Karpas-422 (cell line): ENCODE data around the gene FBXW9. TPM values are rescaled to one million over a fixed set of nuclear protein-coding genes. Genes with fewer than 3 reads are reported as not detected.

ENCODE experiments used
- DNase-seq: peaks from one replicate; pipeline ENCODE4 v3.0.0-alpha.2; 2015
- H2AFZ ChIP-seq: fragments of 200-600 bp; sonication (generic); 2 replicates; pipeline ENCODE4 v1.6.1; 2014; ENCODE audit warnings: antibody characterized with exemption, low read length, mixed read lengths
- H3K27ac ChIP-seq: fragments of 200-600 bp; sonication (generic); 2 replicates; pipeline ENCODE4 v1.5.1; 2014; ENCODE audit warnings: mild to moderate bottlenecking, low read length, moderate library complexity
- H3K27me3 ChIP-seq: fragments of 200-600 bp; sonication (generic); 2 replicates; pipeline ENCODE4 v1.6.1; 2014; ENCODE audit warnings: low read length, mixed read lengths
- H3K36me3 ChIP-seq: fragments of 200-600 bp; sonication (generic); 2 replicates; pipeline ENCODE4 v1.6.1; 2014; ENCODE audit warnings: low read length, mixed read lengths; ENCODE audit not compliant: insufficient read depth
- H3K4me1 ChIP-seq: fragments of 200-600 bp; sonication (generic); 2 replicates; pipeline ENCODE4 v1.6.1; 2014; ENCODE audit warnings: mild to moderate bottlenecking, low read length, mixed read lengths
- H3K4me2 ChIP-seq: fragments of 200-600 bp; sonication (generic); 2 replicates; pipeline ENCODE4 v1.6.1; 2014; ENCODE audit warnings: low read length, low read depth, mild to moderate bottlenecking; ENCODE audit not compliant: poor library complexity, severe bottlenecking
- H3K4me3 ChIP-seq: fragments of 200-600 bp; sonication (generic); 2 replicates; pipeline ENCODE4 v1.5.1; 2014; ENCODE audit warnings: mild to moderate bottlenecking, antibody characterized with exemption, low read length, mixed read lengths
- H3K79me2 ChIP-seq: fragments of 200-600 bp; sonication (generic); 2 replicates; pipeline ENCODE4 v1.6.1; 2014; ENCODE audit warnings: mild to moderate bottlenecking, low read length, mixed read lengths
- H3K9ac ChIP-seq: fragments of 200-600 bp; sonication (generic); 2 replicates; pipeline ENCODE4 v1.6.0; 2014; ENCODE audit warnings: low read length
- H3K9me2 ChIP-seq: fragments of 200-600 bp; sonication (generic), shearing (Covaris generic); replicated peaks from 2 replicates; pipeline ENCODE4 v1.6.0; 2014; ENCODE audit warnings: mild to moderate bottlenecking, low read length, moderate library complexity; ENCODE audit not compliant: insufficient read depth
- H3K9me3 ChIP-seq: fragments of 300-700, 200-600 bp; sonication (generic); 2 replicates; pipeline ENCODE4 v1.6.1; 2014; ENCODE audit warnings: low read length, mixed read lengths
- H4K20me1 ChIP-seq: fragments of 200-600 bp; sonication (generic); 2 replicates; pipeline ENCODE4 v1.6.1; 2014; ENCODE audit warnings: mild to moderate bottlenecking, antibody characterized with exemption, low read length, low read depth; ENCODE audit not compliant: insufficient read depth
- total RNA-seq: library from RNA; depleted of rRNA; stranded (reverse); fragments of >200 nt; shearing (Covaris generic); gene quantifications from 2 replicates; pipeline ENCODE4 v1.2.3, GENCODE V29; 2014; ENCODE audit warnings: low replicate concordance

Gene FBXW9
- total RNA-seq, 1 experiment from 2014 or later, result 2.1 TPM

- DNase-seq, result no peak
- Histone ChIP-seq H3K9me2 (no peaks in the 10 kb centered on the region), H3K36me3 (peaks cover 9% of the 10 kb centered on the region; the same call in 1 of the 2 replicates), H3K4me3 (no peak overlapping the region; the same call in 1 of the 2 replicates), H2AFZ (no peak overlapping the region), H3K27ac (no peak overlapping the region), H3K79me2 (0 out of 2 replicates have a peak, but pooled peaks cover 2% of the 10 kb centered on the region), H3K27me3 (no peaks in the 10 kb centered on the region), H3K4me2 (peak overlapping the region; percentile 73), H3K4me1 (peaks cover 21% of the 10 kb centered on the region), H4K20me1 (no peaks in the 10 kb centered on the region), H3K9ac (no peak overlapping the region), H3K9me3 (no peaks in the 10 kb centered on the region)
These were observed 917 bp downstream of the FBXW9 start for GRCh38 chr19:12695514-12695913.

GRCh38 chr19:12695096-12695495 lies 1.3 kb downstream of the FBXW9 start:
- Histone ChIP-seq H3K9ac (no peak overlapping the region), H3K79me2 (0 out of 2 replicates have a peak, but pooled peaks cover 2% of the 10 kb centered on the region), H3K27ac (no peak overlapping the region), H4K20me1 (no peaks in the 10 kb centered on the region), H3K4me3 (no peak overlapping the region), H3K9me3 (no peaks in the 10 kb centered on the region), H3K27me3 (no peaks in the 10 kb centered on the region), H2AFZ (no peak overlapping the region), H3K36me3 (peaks cover 9% of the 10 kb centered on the region; the same call in 1 of the 2 replicates), H3K9me2 (no peaks in the 10 kb centered on the region), H3K4me1 (peaks cover 21% of the 10 kb centered on the region), H3K4me2 (no peak overlapping the region)
- DNase-seq, result no peak

- no peaks in the 10 kb centered on the region for H3K9me2 ChIP-seq
- H3K9ac ChIP-seq, result no peak overlapping the region
- H4K20me1 ChIP-seq, result no peaks in the 10 kb centered on the region
- no peak overlapping the region for H3K27ac ChIP-seq
- no peak overlapping the region for H3K4me3 ChIP-seq
- no peak for DNase-seq
- H3K4me1 ChIP-seq, result peaks cover 21% of the 10 kb centered on the region
- H3K79me2 ChIP-seq, result 0 out of 2 replicates have a peak, but pooled peaks cover 2% of the 10 kb centered on the region
- no peak overlapping the region for H2AFZ ChIP-seq
- no peaks in the 10 kb centered on the region for H3K9me3 ChIP-seq
- H3K27me3 ChIP-seq, result no peaks in the 10 kb centered on the region
- H3K4me2 ChIP-seq, result no peak overlapping the region
- H3K36me3 ChIP-seq, result peaks cover 9% of the 10 kb centered on the region; the same call in 1 of the 2 replicates
These were observed 1.8 kb downstream of the FBXW9 start for GRCh38 chr19:12694641-12695040.

GRCh38 chr19:12692960-12693359 lies 3.5 kb downstream of the FBXW9 start:
- Histone ChIP-seq H4K20me1 (no peaks in the 10 kb centered on the region), H3K9ac (no peak overlapping the region), H2AFZ (no peak overlapping the region), H3K9me2 (no peaks in the 10 kb centered on the region), H3K27ac (no peak overlapping the region), H3K79me2 (no peaks in the 10 kb centered on the region), H3K4me2 (no peak overlapping the region), H3K27me3 (no peaks in the 10 kb centered on the region), H3K9me3 (no peaks in the 10 kb centered on the region), H3K4me3 (no peak overlapping the region), H3K4me1 (peaks cover 29% of the 10 kb centered on the region), H3K36me3 (0 out of 2 replicates have a peak, but pooled peaks cover 4% of the 10 kb centered on the region)
- no peak for DNase-seq

GRCh38 chr19:12689581-12690216 lies 6.7 kb downstream of the FBXW9 start:
- H3K9me2 ChIP-seq, result no peaks in the 10 kb centered on the region
- no peak overlapping the region for H3K9ac ChIP-seq
- H3K79me2 ChIP-seq, result no peaks in the 10 kb centered on the region
- no peaks in the 10 kb centered on the region for H3K9me3 ChIP-seq
- H3K4me3 ChIP-seq, result no peak overlapping the region
- H3K27me3 ChIP-seq, result no peaks in the 10 kb centered on the region
- H3K4me2 ChIP-seq, result no peak overlapping the region
- DNase-seq, result no peak
- H3K36me3 ChIP-seq, result 0 out of 2 replicates have a peak, but pooled peaks cover 4% of the 10 kb centered on the region
- H4K20me1 ChIP-seq, result no peaks in the 10 kb centered on the region
- H3K27ac ChIP-seq, result no peak overlapping the region
- H3K4me1 ChIP-seq, result peaks cover 15% of the 10 kb centered on the region
- no peak overlapping the region for H2AFZ ChIP-seq

GRCh38 chr19:12689012-12689411 lies 7.4 kb downstream of the FBXW9 start:
- no peaks in the 10 kb centered on the region for H3K27me3 ChIP-seq
- no peak overlapping the region for H3K4me2 ChIP-seq
- peaks cover 15% of the 10 kb centered on the region for H3K4me1 ChIP-seq
- H3K9me2 ChIP-seq, result no peaks in the 10 kb centered on the region
- 0 out of 2 replicates have a peak, but pooled peaks cover 4% of the 10 kb centered on the region for H3K36me3 ChIP-seq
- no peaks in the 10 kb centered on the region for H3K9me3 ChIP-seq
- H3K27ac ChIP-seq, result no peak overlapping the region
- H3K79me2 ChIP-seq, result no peaks in the 10 kb centered on the region
- no peaks in the 10 kb centered on the region for H4K20me1 ChIP-seq
- no peak for DNase-seq
- no peak overlapping the region for H3K4me3 ChIP-seq
- no peak overlapping the region for H3K9ac ChIP-seq
- H2AFZ ChIP-seq, result no peak overlapping the region

GRCh38 chr19:12687496-12688196 lies 8.8 kb downstream of the FBXW9 start, which contains the start of gene GNG14:
Gene GNG14, plus strand, starts transcription at chr19:12687998. Its CDS starts 51 bp downstream, at chr19:12688049.
- no peaks in the 10 kb centered on the region for H4K20me1 ChIP-seq
- H3K79me2 ChIP-seq, result no peaks in the 10 kb centered on the region
- H3K9me3 ChIP-seq, result no peaks in the 10 kb centered on the region
- DNase-seq, result no peak
- H3K36me3 ChIP-seq, result 0 out of 2 replicates have a peak, but pooled peaks cover 4% of the 10 kb centered on the region
- H3K4me2 ChIP-seq, result no peak within 1 kb of the TSS
- H3K4me3 ChIP-seq, result no peak within 1 kb of the TSS
- H3K4me1 ChIP-seq, result peaks cover 15% of the 10 kb centered on the region
- no peak within 1 kb of the TSS for H3K27ac ChIP-seq
- H3K27me3 ChIP-seq, result no peaks in the 10 kb centered on the region
- H2AFZ ChIP-seq, result no peak within 1 kb of the TSS
- H3K9ac ChIP-seq, result no peak within 1 kb of the TSS
- H3K9me2 ChIP-seq, result no peaks in the 10 kb centered on the region

- Histone ChIP-seq H3K79me2 (no peaks in the 10 kb centered on the region), H3K9me3 (no peaks in the 10 kb centered on the region), H4K20me1 (no peaks in the 10 kb centered on the region), H2AFZ (no peak overlapping the region), H3K36me3 (no peaks in the 10 kb centered on the region), H3K4me3 (no peak overlapping the region), H3K9me2 (no peaks in the 10 kb centered on the region), H3K27ac (no peak overlapping the region), H3K27me3 (no peaks in the 10 kb centered on the region), H3K4me2 (no peak overlapping the region), H3K9ac (no peak overlapping the region), H3K4me1 (peaks cover 15% of the 10 kb centered on the region)
- no peak for DNase-seq
These were observed 10.6 kb downstream of the FBXW9 start for GRCh38 chr19:12685831-12686230.
